Lower lobe of right lung (tissue), 2 donors: ENCODE data around the gene KLHDC3. TPM values are rescaled to one million over a fixed set of nuclear protein-coding genes. Genes with fewer than 3 reads are reported as not detected.

Source experiments
- ATAC-seq, 2 donors: fragments of 200-7000 bp; cut with Tn5 transposase; one replicate each; pipeline ENCODE4 v1.9.1; 2020 to 2022; ENCODE audit warnings: mild to moderate bottlenecking in 2 of 2, moderate library complexity in 2 of 2
- DNase-seq: peaks from one replicate; pipeline ENCODE4 v3.0.0-alpha.2; 2020
- H3K27ac ChIP-seq: fragments of 200-600 bp; one replicate; pipeline ENCODE4 v1.8.0; 2022
- H3K27me3 ChIP-seq: fragments of 200-600 bp; one replicate; pipeline ENCODE4 v1.8.0; 2022; ENCODE audit warnings: low read depth
- H3K36me3 ChIP-seq: fragments of 200-600 bp; one replicate; pipeline ENCODE4 v1.8.0; 2022; ENCODE audit warnings: mild to moderate bottlenecking
- H3K4me1 ChIP-seq: fragments of 200-600 bp; one replicate; pipeline ENCODE4 v1.8.0; 2022
- H3K4me3 ChIP-seq: fragments of 200-600 bp; one replicate; pipeline ENCODE4 v1.8.0; 2022; ENCODE audit warnings: mild to moderate bottlenecking
- H3K9me3 ChIP-seq: fragments of 200-600 bp; one replicate; pipeline ENCODE4 v1.8.0; 2022
- intact Hi-C: fragments of 100-400 bp; cut with DNase I; formaldehyde crosslinking; loops from one replicate; pipeline ENCODE4 v1.11.0; 2022
- total RNA-seq: library from RNA; stranded (reverse); fragmentation: NEBNext Ultra II Directional; extraction: Animal tissue kit (Norgen Biotek cat#: 25700); gene quantifications from one replicate; pipeline ENCODE4 v1.2.1, GENCODE V29; 2021
- TF ChIP-seq, protein P1 (sequence below): fragments of 200-600 bp; IDR thresholded peaks from one replicate; pipeline ENCODE4 v1.8.0; 2022; ENCODE audit warnings: antibody characterized with exemption, mild to moderate bottlenecking
- donor health status: DM: no; HTN: yes; CAD: no; lungs with severe emphysema.

Gene KLHDC3
- total RNA-seq, 1 donor from 2014 or later = 59.3 TPM

DNA sequence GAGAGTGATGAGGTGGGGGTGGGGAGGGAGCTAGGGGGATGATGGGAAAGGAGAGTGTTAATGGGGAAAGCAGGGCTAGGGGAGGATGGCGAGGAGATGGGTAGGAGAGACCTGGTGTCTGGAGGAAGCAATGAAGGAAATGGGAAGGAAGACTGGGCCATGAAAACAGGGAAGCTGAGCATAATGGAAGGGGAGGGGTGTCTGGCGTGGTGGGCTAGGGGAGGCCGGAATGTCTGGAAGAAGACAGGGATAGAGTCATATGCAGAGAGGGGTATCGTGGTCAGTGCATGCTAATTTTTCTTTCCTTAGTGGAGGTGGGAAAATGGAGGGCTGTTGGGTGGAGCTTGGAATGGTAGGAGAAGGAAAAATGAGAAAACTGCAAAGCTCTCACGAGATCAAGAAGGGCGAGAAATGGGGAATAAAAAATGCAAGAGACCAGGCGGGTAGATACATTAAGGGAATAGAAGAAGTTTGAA, 423 bp downstream of the KLHDC3 start:
- intact Hi-C loops = no loop called here
- Histone ChIP-seq H3K4me1 (peaks cover 41% of the 10 kb centered on the region), H3K27ac (peak overlapping the region; percentile 76), H3K27me3 (no peaks in the 10 kb centered on the region), H3K4me3 (peak overlapping the region; percentile 69), H3K36me3 (peaks cover 52% of the 10 kb centered on the region), H3K9me3 (no peaks in the 10 kb centered on the region)
- DNase-seq (no peak), ATAC-seq (no peak)
- TF ChIP-seq, protein P1, sequence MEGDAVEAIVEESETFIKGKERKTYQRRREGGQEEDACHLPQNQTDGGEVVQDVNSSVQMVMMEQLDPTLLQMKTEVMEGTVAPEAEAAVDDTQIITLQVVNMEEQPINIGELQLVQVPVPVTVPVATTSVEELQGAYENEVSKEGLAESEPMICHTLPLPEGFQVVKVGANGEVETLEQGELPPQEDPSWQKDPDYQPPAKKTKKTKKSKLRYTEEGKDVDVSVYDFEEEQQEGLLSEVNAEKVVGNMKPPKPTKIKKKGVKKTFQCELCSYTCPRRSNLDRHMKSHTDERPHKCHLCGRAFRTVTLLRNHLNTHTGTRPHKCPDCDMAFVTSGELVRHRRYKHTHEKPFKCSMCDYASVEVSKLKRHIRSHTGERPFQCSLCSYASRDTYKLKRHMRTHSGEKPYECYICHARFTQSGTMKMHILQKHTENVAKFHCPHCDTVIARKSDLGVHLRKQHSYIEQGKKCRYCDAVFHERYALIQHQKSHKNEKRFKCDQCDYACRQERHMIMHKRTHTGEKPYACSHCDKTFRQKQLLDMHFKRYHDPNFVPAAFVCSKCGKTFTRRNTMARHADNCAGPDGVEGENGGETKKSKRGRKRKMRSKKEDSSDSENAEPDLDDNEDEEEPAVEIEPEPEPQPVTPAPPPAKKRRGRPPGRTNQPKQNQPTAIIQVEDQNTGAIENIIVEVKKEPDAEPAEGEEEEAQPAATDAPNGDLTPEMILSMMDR = no peak

DNA sequence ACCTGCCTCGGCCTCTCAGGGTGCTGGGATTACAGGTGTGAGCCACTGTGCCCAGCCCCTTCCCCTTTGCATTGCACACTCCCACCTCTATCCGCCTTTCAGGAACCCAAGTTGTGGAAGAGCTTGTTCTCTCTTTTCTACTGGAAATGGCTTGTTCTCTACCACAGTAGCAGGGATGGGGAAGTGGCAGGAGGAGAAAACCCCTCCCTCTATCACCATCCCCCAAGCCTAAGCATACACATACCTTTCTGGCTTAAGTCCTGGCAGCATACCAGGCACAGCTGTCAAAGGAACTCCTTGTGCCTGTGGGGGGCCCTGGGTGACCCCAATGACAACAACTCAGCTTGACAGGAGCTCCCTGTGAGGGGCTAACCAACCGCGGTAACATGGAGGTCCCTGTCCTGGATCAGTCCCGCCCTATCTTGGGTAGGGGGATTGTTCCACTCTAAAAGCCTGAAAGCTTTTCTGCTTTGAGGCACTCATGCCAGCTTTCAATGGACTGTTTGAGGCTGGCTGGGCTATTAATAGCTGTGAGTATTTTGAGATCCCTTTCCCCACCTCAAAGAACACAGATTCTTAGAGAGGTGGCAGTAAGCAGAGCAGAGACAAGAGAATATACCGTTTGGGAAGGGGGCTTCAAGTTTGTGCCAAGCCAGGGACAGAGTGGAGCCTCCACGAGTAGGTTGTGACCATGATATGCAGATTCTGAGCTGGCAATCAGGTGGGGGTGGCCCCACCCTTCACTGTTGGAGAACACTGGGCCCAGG, 2.3 kb downstream of the KLHDC3 start:
- DNase-seq (no peak), ATAC-seq (no peak)
- Histone ChIP-seq H3K36me3 (peaks cover 42% of the 10 kb centered on the region), H3K9me3 (no peaks in the 10 kb centered on the region), H3K4me3 (no peak overlapping the region), H3K27me3 (no peaks in the 10 kb centered on the region), H3K4me1 (peaks cover 49% of the 10 kb centered on the region), H3K27ac (no peak overlapping the region)
- TF ChIP-seq, protein P1 = no peak
- intact Hi-C loops = no loop called here

DNA sequence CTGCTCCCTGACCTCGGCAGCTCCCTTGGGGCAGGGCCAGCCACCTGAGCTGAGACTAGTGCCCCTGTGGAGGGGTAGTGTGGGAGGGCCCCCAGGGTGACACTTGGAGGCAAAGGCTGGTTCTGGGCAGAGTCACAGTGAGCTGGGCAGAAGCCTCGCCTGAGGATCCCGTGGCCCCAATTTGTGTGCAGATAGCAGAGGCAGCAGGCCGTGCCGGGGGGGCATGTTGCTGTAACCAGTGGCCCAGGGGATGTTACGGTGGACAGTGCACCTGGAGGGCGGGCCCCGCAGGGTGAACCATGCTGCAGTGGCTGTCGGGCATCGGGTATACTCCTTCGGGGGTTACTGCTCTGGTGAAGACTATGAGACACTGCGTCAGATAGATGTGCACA, 2.9 kb downstream of the KLHDC3 start:
- H3K4me1 ChIP-seq = peaks cover 49% of the 10 kb centered on the region

DNA sequence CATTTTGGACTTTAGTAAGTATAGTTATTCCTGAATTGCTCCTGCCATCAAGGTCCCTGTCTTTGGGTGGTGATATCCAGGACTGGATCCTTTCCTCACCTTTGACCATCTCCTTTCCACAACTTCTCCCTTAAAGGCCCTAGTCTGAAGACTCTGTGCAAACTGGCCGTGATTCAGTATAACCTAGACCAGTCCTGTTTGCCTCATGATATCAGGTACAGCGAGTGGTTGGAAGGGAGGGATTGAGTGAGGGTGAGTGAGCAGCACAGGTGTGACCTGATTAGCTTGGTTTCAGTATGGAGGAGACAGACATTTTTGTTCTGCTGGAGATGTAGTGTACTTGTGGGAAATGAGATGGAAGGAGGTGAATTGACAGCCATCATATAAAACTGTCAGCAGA, 5.1 kb downstream of the KLHDC3 start:
- ATAC-seq = no peak
- H3K4me1 ChIP-seq = peaks cover 53% of the 10 kb centered on the region

More for the DNA sequence above, 2.9 kb downstream of the KLHDC3 start:
- Histone ChIP-seq H3K36me3 (peaks cover 36% of the 10 kb centered on the region), H3K9me3 (no peaks in the 10 kb centered on the region), H3K4me3 (no peak overlapping the region), H3K27ac (no peak overlapping the region), H3K27me3 (no peaks in the 10 kb centered on the region)
- no peak for ATAC-seq
- TF ChIP-seq, protein P1 = no peak
- DNase-seq = no peak
- intact Hi-C loops = no loop called here

DNA sequence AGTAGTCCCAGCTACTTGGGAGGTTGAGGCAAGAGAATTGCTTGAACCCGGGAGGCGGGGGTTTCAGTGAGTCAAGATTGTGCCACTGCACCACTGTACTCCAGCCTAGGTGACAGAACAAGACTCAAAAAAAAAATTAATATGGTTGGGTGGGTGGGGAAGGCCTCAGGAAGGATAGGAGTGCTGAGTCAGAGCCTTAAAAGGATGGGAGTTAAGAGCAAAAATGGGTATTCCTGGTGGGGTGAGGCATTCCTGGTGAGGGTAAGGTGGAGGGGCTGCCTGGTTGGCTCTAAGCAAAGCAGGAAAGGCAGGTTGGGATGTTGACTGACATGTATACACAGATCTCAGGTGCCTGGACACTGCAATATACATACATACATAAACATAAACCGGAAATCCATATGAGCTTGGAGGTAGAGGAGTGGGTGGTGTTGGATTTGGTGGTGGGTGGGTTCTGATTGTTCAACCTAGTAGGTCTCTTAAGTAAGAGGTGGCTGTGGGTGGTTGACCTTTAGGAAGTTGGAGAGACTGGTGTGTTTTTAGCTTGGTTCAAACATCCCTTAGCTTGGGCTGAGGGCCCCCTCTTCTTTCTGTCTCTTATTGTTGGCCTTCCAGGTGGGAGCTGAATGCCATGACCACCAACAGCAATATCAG, 6.1 kb downstream of the KLHDC3 start:
- ATAC-seq (no peak), DNase-seq (no peak)
- no peak overlapping the region for H3K4me3 ChIP-seq
- H3K4me1 ChIP-seq = peaks cover 46% of the 10 kb centered on the region
- intact Hi-C loops = no loop called here
- no peak overlapping the region for H3K27ac ChIP-seq
- H3K9me3 ChIP-seq = no peaks in the 10 kb centered on the region
- H3K27me3 ChIP-seq = no peaks in the 10 kb centered on the region
- TF ChIP-seq, protein P1 = no peak
- H3K36me3 ChIP-seq = peaks cover 43% of the 10 kb centered on the region

More for the DNA sequence above, 5.1 kb downstream of the KLHDC3 start:
- TF ChIP-seq, protein P1 = no peak
- no peak overlapping the region for H3K27ac ChIP-seq
- no peak overlapping the region for H3K4me3 ChIP-seq
- DNase-seq = no peak
- H3K9me3 ChIP-seq = no peaks in the 10 kb centered on the region
- intact Hi-C loops = no loop called here
- no peaks in the 10 kb centered on the region for H3K27me3 ChIP-seq
- peaks cover 33% of the 10 kb centered on the region for H3K36me3 ChIP-seq
